ENCODE measurements around the gene ARHGAP15.

GRCh38 chr2:143732871-143733270, 603.7 kb downstream of the ARHGAP15 start:
- TF ChIP-seq, protein P1, sequence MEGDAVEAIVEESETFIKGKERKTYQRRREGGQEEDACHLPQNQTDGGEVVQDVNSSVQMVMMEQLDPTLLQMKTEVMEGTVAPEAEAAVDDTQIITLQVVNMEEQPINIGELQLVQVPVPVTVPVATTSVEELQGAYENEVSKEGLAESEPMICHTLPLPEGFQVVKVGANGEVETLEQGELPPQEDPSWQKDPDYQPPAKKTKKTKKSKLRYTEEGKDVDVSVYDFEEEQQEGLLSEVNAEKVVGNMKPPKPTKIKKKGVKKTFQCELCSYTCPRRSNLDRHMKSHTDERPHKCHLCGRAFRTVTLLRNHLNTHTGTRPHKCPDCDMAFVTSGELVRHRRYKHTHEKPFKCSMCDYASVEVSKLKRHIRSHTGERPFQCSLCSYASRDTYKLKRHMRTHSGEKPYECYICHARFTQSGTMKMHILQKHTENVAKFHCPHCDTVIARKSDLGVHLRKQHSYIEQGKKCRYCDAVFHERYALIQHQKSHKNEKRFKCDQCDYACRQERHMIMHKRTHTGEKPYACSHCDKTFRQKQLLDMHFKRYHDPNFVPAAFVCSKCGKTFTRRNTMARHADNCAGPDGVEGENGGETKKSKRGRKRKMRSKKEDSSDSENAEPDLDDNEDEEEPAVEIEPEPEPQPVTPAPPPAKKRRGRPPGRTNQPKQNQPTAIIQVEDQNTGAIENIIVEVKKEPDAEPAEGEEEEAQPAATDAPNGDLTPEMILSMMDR (IDR thresholded peaks at IDR 0.05), result no peak
- no peak for TF ChIP-seq POLR2A (IDR thresholded peaks at IDR 0.05)

Data from esophagus squamous epithelium (tissue), 4 donors.